Keratinocyte (primary cell): ENCODE results near the gene CASZ1.

ENCODE experiments used
- EZH2 ChIP-seq: IDR thresholded peaks from one replicate; pipeline ENCODE4 v1.6.1; 2012; ENCODE audit warnings: inconsistent platforms, mild to moderate bottlenecking, low read length, moderate library complexity
- TF ChIP-seq, protein P1 (sequence below), 3 experiments: IDR thresholded peaks in 1 of 3; conservative IDR thresholded peaks in 1 of 3; optimal IDR thresholded peaks in 1 of 3; 2 replicates in 2 of 3; 3 replicates in 1 of 3; pipeline versions ENCODE3 to v1.5.1; 2011; ENCODE audit warnings: low read length in 3 of 3, mild to moderate bottlenecking in 3 of 3, moderate library complexity in 2 of 3, control low read depth in 1 of 3, inconsistent platforms in 1 of 3; ENCODE audit not compliant: insufficient read depth in 2 of 3; ENCODE audit errors: extremely low read depth in 1 of 3

DNA sequence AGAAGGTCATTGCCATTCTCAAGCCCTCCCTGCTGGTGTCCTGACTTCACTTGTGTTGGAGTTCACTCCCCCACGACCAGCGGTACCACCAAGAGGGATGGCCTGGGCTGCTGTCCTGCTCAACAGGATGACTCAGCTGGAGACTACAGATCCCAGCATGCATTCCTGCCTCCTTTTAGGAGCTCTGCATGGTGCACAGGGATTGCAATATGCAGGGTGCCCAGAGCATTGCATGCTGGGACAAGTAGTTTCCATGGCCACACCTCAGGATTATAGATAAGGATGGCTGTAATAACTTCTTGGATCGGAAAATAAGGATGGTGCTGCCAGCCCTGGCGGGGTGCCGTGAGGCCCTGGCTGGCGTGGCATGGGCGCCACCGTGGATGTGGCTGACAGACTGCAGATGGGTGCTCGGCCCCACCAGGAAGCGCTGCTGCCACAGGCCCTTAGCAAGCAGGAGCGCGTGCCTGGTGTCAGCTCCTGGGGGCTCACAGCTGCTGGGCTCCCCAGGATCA is 150.0 kb downstream of the CASZ1 start:
- TF ChIP-seq EZH2: no peak
- TF ChIP-seq, protein P1, sequence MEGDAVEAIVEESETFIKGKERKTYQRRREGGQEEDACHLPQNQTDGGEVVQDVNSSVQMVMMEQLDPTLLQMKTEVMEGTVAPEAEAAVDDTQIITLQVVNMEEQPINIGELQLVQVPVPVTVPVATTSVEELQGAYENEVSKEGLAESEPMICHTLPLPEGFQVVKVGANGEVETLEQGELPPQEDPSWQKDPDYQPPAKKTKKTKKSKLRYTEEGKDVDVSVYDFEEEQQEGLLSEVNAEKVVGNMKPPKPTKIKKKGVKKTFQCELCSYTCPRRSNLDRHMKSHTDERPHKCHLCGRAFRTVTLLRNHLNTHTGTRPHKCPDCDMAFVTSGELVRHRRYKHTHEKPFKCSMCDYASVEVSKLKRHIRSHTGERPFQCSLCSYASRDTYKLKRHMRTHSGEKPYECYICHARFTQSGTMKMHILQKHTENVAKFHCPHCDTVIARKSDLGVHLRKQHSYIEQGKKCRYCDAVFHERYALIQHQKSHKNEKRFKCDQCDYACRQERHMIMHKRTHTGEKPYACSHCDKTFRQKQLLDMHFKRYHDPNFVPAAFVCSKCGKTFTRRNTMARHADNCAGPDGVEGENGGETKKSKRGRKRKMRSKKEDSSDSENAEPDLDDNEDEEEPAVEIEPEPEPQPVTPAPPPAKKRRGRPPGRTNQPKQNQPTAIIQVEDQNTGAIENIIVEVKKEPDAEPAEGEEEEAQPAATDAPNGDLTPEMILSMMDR (optimal IDR thresholded peaks at IDR 0.05 in 1 of 3, IDR thresholded peaks at IDR 0.05 in 1 of 3, conservative IDR thresholded peaks at IDR 0.05 in 1 of 3; ENCODE audit: extremely low read depth in 1 of 3, insufficient read depth in 2 of 3, low read length in 3 of 3): no peak
